Stimulated activated CD4-positive, alpha-beta T cell treated with anti-CD3 and anti-CD28 coated beads, Interleukin-1b, Interleukin-23, amount 100 ng/mL, for 4 hours (primary cell): ENCODE data around the gene B4GALT2.

Experiments
- DNase-seq, 2 donors: peaks; one replicate each; pipeline ENCODE4 v3.0.0-alpha.2; 2020; ENCODE audit warnings: low read depth in 2 of 2

Gene B4GALT2

DNA sequence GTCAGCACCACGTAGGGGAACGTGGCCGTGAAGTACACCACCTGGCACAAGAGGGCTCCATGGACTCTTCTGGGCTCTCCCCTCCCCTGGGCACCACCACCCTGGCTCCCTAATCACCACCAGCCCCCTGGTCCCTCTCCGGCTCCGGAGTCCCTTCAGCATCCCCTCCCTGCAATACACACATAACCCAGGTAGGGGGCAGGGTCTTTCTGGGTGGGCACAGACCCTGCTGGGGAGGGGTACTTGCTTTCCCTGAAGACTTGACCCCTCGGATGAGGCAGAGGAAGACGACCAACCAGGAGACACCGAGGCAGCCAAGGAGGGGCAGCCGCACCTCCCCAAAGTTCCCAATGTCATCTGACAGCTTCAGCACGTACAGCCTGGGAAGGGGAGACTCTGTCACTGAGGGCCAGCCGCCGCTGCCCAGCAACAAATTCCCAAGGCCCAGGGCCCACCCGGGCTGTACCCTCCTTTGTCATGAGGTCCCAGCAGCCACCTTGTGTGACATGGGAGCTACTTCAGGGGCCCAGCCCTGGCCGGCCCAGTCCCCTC lies 23.7 kb downstream of the B4GALT2 start:
- DNase-seq = no peak

- no peak for DNase-seq
These were observed 29.2 kb downstream of the B4GALT2 start for GRCh38 chr1:44008259-44008658.

- no peak for DNase-seq
These were observed 32.0 kb downstream of the B4GALT2 start for GRCh38 chr1:44010935-44011471.

DNA sequence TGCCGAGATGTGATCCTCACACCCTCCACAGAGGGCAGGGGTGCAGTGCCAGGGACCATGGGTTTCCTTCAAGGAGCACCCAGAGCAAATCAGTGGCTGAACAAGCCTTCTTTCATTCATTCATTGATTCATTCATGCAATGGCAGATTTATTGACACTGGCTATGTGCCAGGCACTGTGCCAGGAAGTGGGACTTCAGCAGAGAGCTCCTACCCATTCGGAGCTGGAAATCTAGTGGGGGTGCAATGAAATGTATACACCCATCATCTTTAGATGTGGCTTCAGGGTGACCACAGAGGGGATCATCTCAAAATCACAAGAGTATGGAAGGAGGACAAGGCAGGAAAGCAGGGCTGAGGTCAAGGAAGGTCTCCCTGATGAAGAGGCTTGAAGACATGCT lies 33.4 kb downstream of the B4GALT2 start:
- no peak for DNase-seq

- DNase-seq = no peak
These were observed 34.1 kb downstream of the B4GALT2 start for GRCh38 chr1:44012941-44013609.

DNA sequence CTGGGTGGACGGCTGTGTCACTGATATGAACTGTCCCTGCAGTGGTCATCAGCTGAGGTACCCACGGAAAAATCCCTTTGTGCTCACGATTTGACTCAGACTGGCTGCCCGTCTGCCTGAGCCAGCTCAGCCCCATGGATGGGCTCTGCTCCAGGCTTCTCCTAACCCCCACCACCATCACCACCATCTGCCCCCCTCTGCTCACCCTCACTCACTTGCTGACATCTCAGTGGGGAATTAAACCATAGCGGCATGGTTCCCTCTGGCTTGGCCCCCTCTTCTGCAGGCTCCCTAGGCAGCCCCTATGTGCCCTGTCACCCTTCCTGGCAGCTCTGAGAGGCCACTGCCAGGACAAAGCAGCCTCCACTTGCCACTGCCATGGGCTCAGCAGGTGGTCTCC lies 34.9 kb downstream of the B4GALT2 start:
- DNase-seq = no peak

DNA sequence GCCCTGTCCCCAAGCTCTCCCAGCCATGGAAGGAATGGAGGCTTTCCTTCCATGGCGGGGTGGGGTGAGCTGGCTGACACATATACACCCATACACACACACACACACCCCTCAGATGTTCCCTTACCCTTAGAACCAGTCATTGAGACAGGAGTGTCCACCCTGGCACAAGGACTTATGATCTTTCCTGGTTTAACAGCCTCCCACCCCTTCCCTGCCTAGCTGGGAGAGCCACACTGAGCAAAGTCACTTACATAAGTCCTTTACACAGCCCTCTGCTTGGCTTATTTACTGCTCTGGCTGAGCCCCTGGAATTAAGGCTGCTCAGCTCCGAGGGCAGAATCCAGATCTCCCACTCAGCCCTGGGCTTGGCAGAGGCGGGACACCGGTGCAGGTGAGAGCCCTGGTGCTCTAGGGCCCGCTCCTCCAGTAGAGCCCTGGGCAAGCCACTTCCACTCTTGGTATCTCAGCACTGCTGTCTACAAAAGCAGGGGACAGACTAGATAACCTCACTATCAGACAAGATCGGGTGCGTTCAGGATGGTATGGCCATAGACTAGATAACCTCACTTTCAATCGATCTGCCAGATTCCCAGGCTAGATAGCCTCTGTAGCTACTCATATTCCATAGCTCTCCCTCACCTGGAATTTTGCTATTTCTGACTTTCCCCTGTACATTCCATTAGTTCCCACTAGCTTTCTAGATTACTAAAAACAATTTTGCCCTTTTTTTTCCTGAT lies 35.5 kb downstream of the B4GALT2 start:
- DNase-seq = no peak

- DNase-seq = no peak
These were observed 36.2 kb downstream of the B4GALT2 start for GRCh38 chr1:44015206-44015605.

DNA sequence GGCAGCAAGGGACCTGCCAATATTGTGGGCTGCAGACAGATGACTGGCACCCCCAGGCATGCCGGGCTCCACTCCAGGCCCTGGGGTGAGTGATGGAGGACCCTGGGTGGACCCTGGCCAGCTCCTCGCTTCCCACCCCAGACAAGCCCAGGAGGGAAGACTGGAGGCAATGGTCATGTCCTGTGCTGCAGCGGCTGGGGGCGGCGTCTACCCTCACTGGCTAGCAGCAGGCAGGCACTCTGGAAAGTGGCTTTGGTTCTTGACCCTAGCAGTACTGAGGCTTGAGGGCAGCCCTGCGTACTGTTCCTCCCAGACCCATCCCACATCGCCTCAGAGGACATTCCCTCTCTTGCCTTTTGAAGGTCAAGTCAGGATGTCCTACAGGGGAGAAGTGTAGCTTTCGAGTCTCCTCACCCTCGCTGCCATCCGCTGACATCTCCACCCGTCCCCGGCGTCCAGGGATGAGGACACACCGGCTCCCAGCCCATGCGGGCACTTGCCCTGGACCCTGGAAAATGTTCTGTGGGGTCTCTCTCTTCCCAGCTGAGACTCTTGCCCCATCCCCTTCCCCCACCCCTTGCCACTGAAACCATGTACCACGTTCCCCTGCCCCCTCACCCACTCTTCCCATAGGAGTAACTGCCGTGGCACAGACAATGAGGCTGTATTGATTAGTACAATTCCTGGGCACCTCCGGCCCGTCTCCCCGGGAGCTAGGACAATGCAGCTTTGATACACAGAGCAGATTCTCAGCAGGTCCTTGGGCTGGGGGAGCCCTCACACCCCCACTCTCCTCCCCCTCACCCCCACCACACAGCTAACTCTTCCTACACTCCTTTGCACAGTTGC lies 37.3 kb downstream of the B4GALT2 start:
- no peak for DNase-seq

DNA sequence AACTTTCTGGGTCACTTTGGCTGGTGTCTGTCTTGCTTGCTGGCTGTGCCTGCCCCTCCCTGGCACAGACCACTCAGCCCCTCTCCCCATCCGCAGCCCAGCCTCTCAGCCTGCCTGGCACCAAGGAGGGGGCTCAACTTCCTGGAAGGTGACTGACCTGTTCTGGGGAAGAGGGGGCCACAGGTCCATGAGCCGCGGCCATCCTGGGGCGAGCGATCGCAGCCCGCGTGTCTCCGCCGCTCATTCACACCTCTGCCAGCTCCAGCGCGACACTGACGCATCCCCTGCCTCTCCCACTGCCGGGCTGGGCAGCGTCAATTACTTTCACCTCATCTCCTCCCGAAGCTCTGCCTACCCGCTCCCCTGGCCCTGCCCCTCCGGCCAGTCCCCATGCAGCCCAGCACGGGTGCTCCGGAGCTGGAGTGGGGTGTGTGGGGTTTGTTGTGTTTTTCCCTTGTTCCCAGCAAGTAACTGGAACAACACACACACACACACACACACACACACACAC lies 37.9 kb downstream of the B4GALT2 start:
- no peak for DNase-seq

GRCh38 chr1:44019466-44019948 lies 40.5 kb downstream of the B4GALT2 start:
- no peak for DNase-seq

- DNase-seq = no peak
These were observed 41.5 kb downstream of the B4GALT2 start for GRCh38 chr1:44020464-44020863.

DNA sequence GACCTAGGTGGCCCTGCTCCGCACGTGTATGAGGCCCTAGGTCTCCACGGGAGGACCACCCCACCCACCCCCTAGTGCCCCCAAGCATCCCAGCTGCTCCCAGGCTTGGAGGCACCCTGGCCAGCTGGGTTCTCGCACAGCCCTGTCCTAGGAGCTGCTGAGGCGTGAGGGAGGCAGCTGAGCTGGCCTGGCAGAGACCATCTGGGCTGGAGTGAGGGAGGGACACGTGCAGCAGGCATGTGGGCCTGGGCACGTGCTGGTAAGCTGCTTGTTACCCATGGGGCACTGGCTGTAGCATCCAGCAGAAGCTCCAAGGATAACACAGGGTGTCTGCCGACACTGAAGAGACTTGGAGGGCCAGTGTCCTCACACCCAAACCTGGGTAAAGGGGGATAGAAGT lies 42.1 kb downstream of the B4GALT2 start:
- DNase-seq = no peak

DNA sequence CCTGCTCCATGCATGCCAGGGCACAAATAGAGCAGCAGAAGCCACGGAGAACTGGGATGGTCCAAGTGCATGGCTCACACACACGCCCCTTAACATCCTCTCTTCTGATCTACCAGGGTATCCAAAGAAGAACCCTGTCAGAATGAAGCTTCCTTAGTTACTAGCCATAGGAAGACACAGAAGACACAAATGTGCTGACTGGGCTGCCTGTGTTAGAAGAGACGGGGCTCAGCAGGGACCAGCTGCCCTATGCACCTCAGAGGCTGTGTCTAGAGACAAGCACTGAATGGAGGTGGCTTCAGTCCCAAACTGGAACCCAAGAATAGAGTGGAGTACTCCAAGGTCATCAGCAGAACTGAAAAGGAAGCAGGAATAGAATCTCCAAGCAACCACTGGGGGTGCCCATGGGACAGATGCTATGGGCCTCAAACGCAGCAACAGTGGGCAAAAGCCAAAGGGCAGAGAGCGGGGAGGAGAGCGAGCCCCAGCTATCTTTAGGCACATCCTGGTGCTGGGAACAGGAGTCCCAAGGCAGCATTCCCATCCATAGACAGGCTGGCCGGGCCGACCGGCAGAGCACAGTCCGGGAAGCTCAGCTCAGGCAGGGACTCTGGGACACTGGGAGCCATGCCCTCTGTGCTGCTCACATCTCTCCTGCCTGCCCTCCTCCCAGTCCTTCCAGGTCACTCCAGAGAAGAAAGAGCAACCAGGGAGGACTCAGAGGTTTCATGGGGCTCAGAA lies 42.7 kb downstream of the B4GALT2 start:
- DNase-seq = no peak

DNA sequence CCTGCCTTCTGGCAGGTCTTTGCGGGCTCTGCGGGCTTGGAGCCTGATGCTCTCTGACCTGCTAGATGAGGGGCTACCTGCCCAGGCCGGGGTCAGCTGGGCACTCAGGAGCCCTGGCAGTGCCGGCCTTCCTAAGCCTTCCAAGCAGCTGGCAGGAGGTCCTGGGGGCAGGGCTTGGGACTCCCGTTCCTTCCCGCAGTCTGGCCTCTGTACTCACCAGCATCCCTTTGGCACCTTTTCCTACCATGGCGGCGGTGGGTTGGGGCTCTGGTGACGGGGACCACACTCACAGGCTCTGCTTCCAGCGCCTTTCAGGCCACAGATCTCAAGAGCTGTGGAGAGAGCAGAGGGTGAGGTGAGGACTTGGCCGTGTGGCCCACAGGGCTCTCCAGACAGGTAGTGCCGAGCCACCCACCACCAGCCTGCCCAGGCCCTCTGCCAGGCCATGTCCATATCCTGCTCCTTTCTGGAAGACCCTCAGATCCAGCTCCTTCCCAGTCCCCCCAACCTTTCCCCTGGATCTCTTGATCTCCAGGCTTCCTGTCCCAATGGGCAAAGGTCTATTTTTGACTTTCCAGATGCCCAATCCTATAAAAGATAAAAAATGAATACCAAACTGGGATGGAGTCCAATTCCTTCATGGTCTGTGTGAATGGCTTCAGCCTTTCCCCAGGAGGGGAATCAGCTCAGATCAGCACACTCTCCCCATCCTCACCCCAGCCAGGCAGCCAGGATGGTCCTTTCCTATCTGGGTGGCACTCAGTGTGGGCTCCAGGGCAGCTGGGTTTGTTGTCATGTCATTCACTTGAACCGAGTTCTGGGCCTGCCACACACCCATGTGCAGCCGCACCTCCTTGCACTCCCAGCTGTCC lies 45.3 kb downstream of the B4GALT2 start:
- DNase-seq = no peak

DNA sequence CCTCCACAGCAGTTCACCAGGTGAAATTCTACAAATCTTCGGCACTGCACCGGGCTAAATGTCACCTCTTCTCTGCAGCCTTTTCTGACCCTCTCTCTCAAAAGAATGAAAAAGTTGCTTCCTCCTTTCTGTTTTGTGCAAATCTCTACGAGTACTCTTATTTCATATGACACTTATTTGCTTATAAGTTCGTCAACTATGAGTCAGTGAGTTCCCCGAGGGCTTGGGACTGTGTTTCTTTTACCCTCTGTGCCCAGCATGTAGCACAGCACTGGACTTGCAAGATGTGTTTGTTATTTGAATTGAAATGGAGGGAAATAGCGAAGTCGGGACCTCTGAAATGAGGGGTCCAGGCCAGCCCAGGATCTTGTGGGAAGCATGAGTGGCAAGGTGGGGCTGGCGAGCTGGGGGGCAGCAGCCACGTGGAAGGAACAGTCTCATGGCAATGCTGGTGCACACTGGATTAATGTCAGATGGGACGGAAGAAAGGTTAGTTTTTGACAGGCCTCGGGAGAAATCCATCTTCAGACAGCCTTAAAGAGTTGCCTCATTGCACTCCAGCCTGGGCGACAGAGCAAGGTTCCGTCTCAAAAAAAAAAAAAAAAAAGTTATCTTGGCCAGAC lies 46.0 kb downstream of the B4GALT2 start:
- no peak for DNase-seq

GRCh38 chr1:44025816-44026215 lies 46.8 kb downstream of the B4GALT2 start:
- DNase-seq = no peak

- no peak for DNase-seq
These were observed 48.3 kb downstream of the B4GALT2 start for GRCh38 chr1:44027320-44027719.

DNA sequence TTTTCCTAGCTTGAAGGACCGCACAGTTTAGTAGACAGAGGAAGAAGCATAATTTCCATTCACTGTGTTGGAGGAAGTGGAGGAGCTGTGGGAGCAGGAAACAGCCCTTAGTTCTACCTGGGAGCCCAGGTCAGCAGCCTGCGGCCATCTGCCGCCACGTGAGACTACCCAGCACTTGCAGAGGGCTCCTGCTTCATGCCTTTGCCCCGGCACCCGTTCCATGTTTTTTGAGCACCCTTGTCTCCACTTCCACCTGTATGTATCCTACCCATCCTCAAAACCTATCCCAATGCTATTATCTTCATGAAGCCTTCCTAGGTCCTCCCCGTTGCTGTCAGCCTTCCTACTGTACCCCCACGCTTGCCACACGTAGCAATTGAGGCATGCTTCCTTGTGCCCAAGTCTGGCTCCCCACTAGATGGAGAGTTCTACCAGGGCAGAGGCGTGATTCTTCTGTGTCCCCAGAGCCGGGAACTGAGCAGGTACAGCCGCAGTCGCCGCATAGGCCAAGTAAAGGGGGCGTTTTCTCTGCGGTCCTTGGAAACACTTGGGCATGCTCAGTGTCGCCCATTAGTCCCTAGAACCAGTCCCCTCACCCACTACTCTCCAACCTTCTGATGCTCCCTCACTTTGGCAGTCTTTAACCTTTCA lies 50.4 kb downstream of the B4GALT2 start:
- no peak for DNase-seq
